Kidney (tissue), 14 donors: ENCODE results near the gene GIPC1. TPM values are rescaled to one million over a fixed set of nuclear protein-coding genes. Genes with fewer than 3 reads are reported as not detected.

Experiments used
- DNase-seq, 5 donors: peaks; one replicate each; pipeline ENCODE4 v3.0.0-alpha.2; 2013 to 2020
- FAIRE-seq: peaks from 2 replicates; lab custom pipeline; 2012; peaks lifted over from hg19 to GRCh38; lab: Jason Lieb, UNC
- H3K27ac ChIP-seq, 2 donors: one replicate each; pipeline ENCODE4 v1.7.0; 2013; ENCODE audit warnings: low read depth in 2 of 2, low read length in 2 of 2, inconsistent platforms in 1 of 2
- H3K27me3 ChIP-seq: one replicate; pipeline ENCODE4 v1.7.1; 2013; ENCODE audit warnings: low read length, inconsistent platforms; ENCODE audit not compliant: control insufficient read depth, insufficient read depth
- H3K36me3 ChIP-seq, 3 donors: one replicate each; pipeline versions ENCODE4 v1.7.0 to v1.7.1; 2013; ENCODE audit warnings: low read length in 3 of 3, control low read depth in 1 of 3, inconsistent platforms in 1 of 3; ENCODE audit not compliant: insufficient read depth in 3 of 3, control insufficient read depth in 2 of 3
- H3K4me1 ChIP-seq, 3 donors: one replicate each; pipeline versions ENCODE4 v1.7.0 to v1.7.1; 2013; ENCODE audit warnings: low read length in 3 of 3, inconsistent platforms in 1 of 3, low read depth in 1 of 3; ENCODE audit not compliant: control insufficient read depth in 2 of 3, insufficient read depth in 2 of 3
- H3K4me3 ChIP-seq, 3 donors: one replicate each; pipeline versions ENCODE4 v1.7.0 to v1.8.1; 2013; ENCODE audit warnings: low read length in 3 of 3, control low read depth in 1 of 3, inconsistent platforms in 1 of 3
- H3K9ac ChIP-seq, 3 donors: one replicate each; pipeline versions ENCODE4 v1.7.0 to v1.7.1; 2013; ENCODE audit warnings: low read length in 3 of 3, control low read depth in 1 of 3, inconsistent platforms in 1 of 3
- H3K9me3 ChIP-seq, 3 donors: one replicate each; pipeline versions ENCODE4 v1.7.0 to v1.7.1; 2013; ENCODE audit warnings: low read length in 3 of 3, control low read depth in 1 of 3, inconsistent platforms in 1 of 3; ENCODE audit not compliant: control insufficient read depth in 2 of 3, insufficient read depth in 1 of 3
- CTCF ChIP-seq: IDR thresholded peaks from 3 replicates; pipeline ENCODE4 v1.5.1; 2012; ENCODE audit warnings: mild to moderate bottlenecking, moderate library complexity, borderline replicate concordance; ENCODE audit not compliant: insufficient read depth; ENCODE audit errors: extremely low read depth
- intact Hi-C: fragments of 100-400 bp; cut with DNase I; formaldehyde crosslinking; loops from one replicate; pipeline ENCODE4 v1.11.1; 2022
- polyA plus RNA-seq: library from polyadenylated mRNA; stranded (reverse); fragments of 350-450 nt; fragmentation: Illumina TruSeq; extraction: RNeasy Lipid Tissue Mini Kit (QIAGEN cat#74804); gene quantifications from one replicate; pipeline ENCODE4 v1.2.3, GENCODE V29; 2014; ENCODE audit warnings: low read depth, low replicate concordance; ENCODE audit not compliant: insufficient read depth
- total RNA-seq: library from RNA; stranded (reverse); fragmentation: NEBNext Ultra II Directional; extraction: Animal tissue kit (Norgen Biotek cat#: 25700); gene quantifications from one replicate; pipeline ENCODE4 v1.2.1, GENCODE V29; 2021
- donor health status: control.
- donor health status: control.
- donor health status: control.
- donor health status: control.
- donor health status: control.
- donor health status: DM: yes; HTN: yes; CAD: no.
- donor health status: Normal renal cell carcinoma (clear cell type).

Gene GIPC1
- total and polyA plus RNA-seq, 2 donors from 2014 or later: 94.6 to 137 TPM

DNA sequence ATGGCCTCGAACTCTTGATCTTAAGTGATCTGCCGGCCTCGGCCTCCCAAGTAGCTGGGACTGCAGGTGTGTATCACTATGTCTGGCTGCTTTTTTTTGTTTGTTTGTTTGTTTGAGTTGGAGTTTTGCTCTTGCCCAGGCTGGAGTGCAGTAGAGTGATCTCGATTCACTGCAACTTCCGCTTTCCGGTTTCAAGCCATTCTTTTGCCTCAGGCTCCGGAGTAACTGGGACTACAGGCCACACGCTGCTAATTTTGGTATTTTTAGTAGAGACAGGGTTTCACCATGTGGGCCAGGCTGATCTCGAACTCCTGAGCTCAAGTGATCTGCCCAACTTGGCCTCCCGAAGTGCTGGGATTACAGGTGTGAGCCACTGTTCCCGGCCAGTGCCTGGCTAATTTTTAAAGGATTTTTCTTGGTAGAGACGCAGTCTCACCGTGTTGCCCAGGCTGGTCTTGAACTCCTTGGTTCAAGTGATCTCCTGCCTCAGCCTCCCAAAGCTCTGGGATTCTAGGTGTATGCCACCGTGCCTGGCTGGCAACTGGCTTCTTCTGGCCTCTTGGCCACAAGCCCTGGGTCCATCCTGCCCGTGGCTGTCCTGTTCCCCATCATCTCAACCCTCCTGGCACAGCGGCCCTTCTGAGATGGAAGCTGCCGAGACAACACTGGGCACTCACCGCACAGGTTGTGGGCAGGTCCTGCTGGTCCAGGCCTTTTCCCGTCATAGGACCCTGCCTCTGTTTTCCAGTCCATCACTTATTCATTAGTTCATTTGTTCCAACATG, 45.0 kb upstream of the GIPC1 start:
- Histone ChIP-seq H3K36me3 (peaks cover 0 to 2% (median 0%) of the 10 kb centered on the region in 3 donors), H3K4me1 (peaks cover 0 to 21% (median 11%) of the 10 kb centered on the region in 3 donors), H3K9me3 (no peaks in the 10 kb centered on the region), H3K27ac (no peak overlapping the region), H3K27me3 (no peaks in the 10 kb centered on the region), H3K4me3 (no peak overlapping the region), H3K9ac (no peak overlapping the region)
- DNase-seq: no peak
- no peak for TF ChIP-seq CTCF
- FAIRE-seq: no peak
- intact Hi-C loops: no loop called here

DNA sequence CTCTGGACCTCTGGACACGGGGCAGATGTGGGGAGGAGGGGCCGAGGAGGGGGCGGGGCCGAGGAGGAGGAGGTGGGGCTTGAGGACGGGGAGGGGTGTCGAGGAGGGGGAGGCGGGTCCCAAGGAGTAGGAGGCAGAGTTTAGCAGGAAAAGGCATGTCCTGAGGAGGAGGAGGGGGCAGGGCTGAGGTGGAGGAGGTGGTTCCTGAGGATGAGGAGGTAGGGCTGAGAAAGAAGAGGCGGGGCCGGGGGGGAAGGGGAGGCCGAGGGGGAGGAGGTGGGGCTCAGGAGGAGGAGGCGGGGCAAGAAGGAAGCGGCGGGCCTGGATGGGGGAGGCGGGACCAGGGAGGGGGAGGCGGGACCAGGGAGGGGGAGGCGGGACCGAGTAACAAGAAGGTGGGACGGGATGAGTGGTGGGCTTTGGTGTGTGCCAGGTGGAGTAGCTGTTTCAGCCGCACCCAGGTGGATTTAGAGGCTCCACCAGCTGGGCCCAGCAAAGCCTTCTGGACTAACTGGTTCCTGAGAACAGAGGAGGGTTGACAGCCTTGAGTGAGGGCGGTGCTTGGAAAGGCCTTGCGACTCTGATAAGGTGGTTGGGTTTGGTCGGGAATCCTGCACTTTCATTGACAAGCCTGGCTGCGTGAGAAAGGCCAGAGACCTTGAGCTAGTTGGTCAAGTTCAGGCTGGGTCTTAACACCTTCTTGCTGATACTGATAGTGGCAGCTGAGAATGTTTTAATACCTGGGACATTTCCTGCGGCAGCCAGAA, 41.2 kb upstream of the GIPC1 start:
- Histone ChIP-seq H3K9ac (no peak overlapping the region), H3K9me3 (no peaks in the 10 kb centered on the region), H3K36me3 (peaks cover 0 to 2% (median 0%) of the 10 kb centered on the region in 3 donors), H3K27me3 (no peaks in the 10 kb centered on the region), H3K27ac (no peak overlapping the region), H3K4me1 (peaks cover 0 to 9% (median 7%) of the 10 kb centered on the region in 3 donors), H3K4me3 (no peak overlapping the region)
- no peak for FAIRE-seq
- no peak for TF ChIP-seq CTCF
- intact Hi-C loops: no loop called here
- DNase-seq: peak; percentile 84 to 93 (median 87)

GRCh38 chr19:14533450-14533849, 37.5 kb upstream of the GIPC1 start:
- peak overlapping the region in 1 of 2 donors; percentile 48 for H3K27ac ChIP-seq
- H3K4me1 ChIP-seq: peaks cover 0 to 12% (median 7%) of the 10 kb centered on the region in 3 donors
- no peak for TF ChIP-seq CTCF
- H3K36me3 ChIP-seq: no peaks in the 10 kb centered on the region
- no peak overlapping the region for H3K4me3 ChIP-seq
- H3K9ac ChIP-seq: peak overlapping the region in 1 of 3 donors; percentile 51
- no peaks in the 10 kb centered on the region for H3K27me3 ChIP-seq
- no peak for FAIRE-seq
- H3K9me3 ChIP-seq: no peaks in the 10 kb centered on the region
- intact Hi-C loops: no loop called here
- DNase-seq: no peak
